ENCODE measurements around the gene SUGCT.

GRCh38 chr7:40151504-40151903, 16.7 kb downstream of the SUGCT start:
- no peak for TF ChIP-seq POLR2A (IDR thresholded peaks at IDR 0.05)
- no peak for TF ChIP-seq CTCF (IDR thresholded peaks at IDR 0.05)
